Neural cell (in vitro differentiated cells): ENCODE results near the gene ZNF335. TPM values are rescaled to one million over a fixed set of nuclear protein-coding genes. Genes with fewer than 3 reads are reported as not detected.

ENCODE experiments used
- H2AFZ ChIP-seq: fragments of 200-600, 300-800 bp; sonication (generic), shearing (Covaris generic); 2 replicates; pipeline ENCODE4 v1.6.0; 2014; ENCODE audit warnings: low read depth, mild to moderate bottlenecking, antibody characterized with exemption, low read length, moderate library complexity
- H3F3A ChIP-seq: fragments of 200-600 bp; shearing (Covaris generic); 2 replicates; pipeline ENCODE4 v1.6.1; 2016; ENCODE audit warnings: mild to moderate bottlenecking, moderate library complexity, mixed read lengths, antibody characterized with exemption, low read length; ENCODE audit not compliant: insufficient read depth, poor library complexity, severe bottlenecking
- H3K27ac ChIP-seq: fragments of 200-600, 300-800 bp; sonication (generic), shearing (Covaris generic); 2 replicates; pipeline ENCODE4 v1.5.1; 2014; ENCODE audit warnings: mild to moderate bottlenecking, low read length, moderate library complexity
- H3K27me3 ChIP-seq: fragments of 300-800, 200-600 bp; sonication (generic), shearing (Covaris generic); 2 replicates; pipeline ENCODE4 v1.6.0; 2014; ENCODE audit warnings: mild to moderate bottlenecking, low read depth, low read length, moderate library complexity; ENCODE audit not compliant: insufficient read depth
- H3K36me3 ChIP-seq: fragments of 300-800, 200-600 bp; sonication (generic), shearing (Covaris generic); 2 replicates; pipeline ENCODE4 v1.5.1; 2014; ENCODE audit warnings: mild to moderate bottlenecking, antibody characterized with exemption, low read length, moderate library complexity; ENCODE audit not compliant: insufficient read depth
- H3K4me2 ChIP-seq: fragments of 300-800, 200-600 bp; sonication (generic), shearing (Covaris generic); 2 replicates; pipeline ENCODE4 v1.6.0; 2014; ENCODE audit warnings: mild to moderate bottlenecking, low read length
- H3K4me3 ChIP-seq: fragments of 300-800, 200-600 bp; sonication (generic), shearing (Covaris generic); 2 replicates; pipeline ENCODE4 v1.5.1; 2014; ENCODE audit warnings: mild to moderate bottlenecking, low read length, moderate library complexity
- H3K79me2 ChIP-seq: fragments of 200-600 bp; shearing (Covaris generic); replicated peaks from 2 replicates; pipeline ENCODE4 v1.6.0; 2014; ENCODE audit warnings: mild to moderate bottlenecking, low read length, moderate library complexity; ENCODE audit not compliant: insufficient read depth
- H3K9ac ChIP-seq: fragments of 300-800, 200-600 bp; sonication (generic), shearing (Covaris generic); 2 replicates; pipeline ENCODE4 v1.6.1; 2016; ENCODE audit warnings: mild to moderate bottlenecking, low read length, mixed read lengths
- H3K9me2 ChIP-seq: fragments of 200-600 bp; shearing (Covaris generic); 2 replicates; pipeline ENCODE4 v1.6.1; 2016; ENCODE audit warnings: mild to moderate bottlenecking, low read length, mixed read lengths; ENCODE audit not compliant: insufficient read depth
- H3K9me3 ChIP-seq: fragments of 200-600, 300-800 bp; sonication (generic), shearing (Covaris generic); 2 replicates; pipeline ENCODE4 v1.6.1; 2016; ENCODE audit warnings: mild to moderate bottlenecking, mixed run types, low read length, moderate library complexity, mixed read lengths
- H4K20me1 ChIP-seq: fragments of 200-600 bp; shearing (Covaris generic); 2 replicates; pipeline ENCODE4 v1.6.1; 2016; ENCODE audit warnings: mild to moderate bottlenecking, mixed run types; ENCODE audit not compliant: insufficient read depth
- EP300 ChIP-seq: fragments of 450-650 bp; conservative IDR thresholded peaks from 2 replicates; pipeline ENCODE4 v1.6.1; 2014; ENCODE audit warnings: antibody characterized with exemption, mild to moderate bottlenecking, moderate library complexity; ENCODE audit not compliant: poor library complexity, severe bottlenecking
- MXI1 ChIP-seq: fragments of 450-650 bp; conservative IDR thresholded peaks from 2 replicates; pipeline ENCODE4 v1.6.1; 2014; ENCODE audit warnings: antibody characterized with exemption, mild to moderate bottlenecking; ENCODE audit not compliant: poor library complexity, severe bottlenecking
- RAD21 ChIP-seq: fragments of 450-650 bp; conservative IDR thresholded peaks from 2 replicates; pipeline ENCODE4 v1.6.1; 2014; ENCODE audit warnings: antibody characterized with exemption, mild to moderate bottlenecking, moderate library complexity
- REST ChIP-seq: IDR thresholded peaks from 2 replicates; pipeline ENCODE4 v1.6.1; 2012; ENCODE audit warnings: borderline replicate concordance
- SMC3 ChIP-seq: fragments of 450-650 bp; conservative IDR thresholded peaks from 2 replicates; pipeline ENCODE4 v1.6.1; 2014; ENCODE audit warnings: antibody characterized with exemption, mild to moderate bottlenecking, moderate library complexity; ENCODE audit not compliant: poor library complexity
- polyA plus RNA-seq: library from polyadenylated mRNA; depleted of rRNA; stranded (reverse); fragments of >200 nt; gene quantifications from 2 replicates; pipeline ENCODE4 v1.2.3, GENCODE V29; 2014
- TF ChIP-seq, protein P1 (sequence below): fragments of 450-650 bp; IDR thresholded peaks from 2 replicates; pipeline ENCODE4 v1.5.1; 2014; ENCODE audit warnings: antibody characterized with exemption, mild to moderate bottlenecking, moderate library complexity; ENCODE audit not compliant: poor library complexity, severe bottlenecking

Gene ZNF335
- polyA plus RNA-seq, 1 donor from 2014 or later = 12.8 TPM

DNA sequence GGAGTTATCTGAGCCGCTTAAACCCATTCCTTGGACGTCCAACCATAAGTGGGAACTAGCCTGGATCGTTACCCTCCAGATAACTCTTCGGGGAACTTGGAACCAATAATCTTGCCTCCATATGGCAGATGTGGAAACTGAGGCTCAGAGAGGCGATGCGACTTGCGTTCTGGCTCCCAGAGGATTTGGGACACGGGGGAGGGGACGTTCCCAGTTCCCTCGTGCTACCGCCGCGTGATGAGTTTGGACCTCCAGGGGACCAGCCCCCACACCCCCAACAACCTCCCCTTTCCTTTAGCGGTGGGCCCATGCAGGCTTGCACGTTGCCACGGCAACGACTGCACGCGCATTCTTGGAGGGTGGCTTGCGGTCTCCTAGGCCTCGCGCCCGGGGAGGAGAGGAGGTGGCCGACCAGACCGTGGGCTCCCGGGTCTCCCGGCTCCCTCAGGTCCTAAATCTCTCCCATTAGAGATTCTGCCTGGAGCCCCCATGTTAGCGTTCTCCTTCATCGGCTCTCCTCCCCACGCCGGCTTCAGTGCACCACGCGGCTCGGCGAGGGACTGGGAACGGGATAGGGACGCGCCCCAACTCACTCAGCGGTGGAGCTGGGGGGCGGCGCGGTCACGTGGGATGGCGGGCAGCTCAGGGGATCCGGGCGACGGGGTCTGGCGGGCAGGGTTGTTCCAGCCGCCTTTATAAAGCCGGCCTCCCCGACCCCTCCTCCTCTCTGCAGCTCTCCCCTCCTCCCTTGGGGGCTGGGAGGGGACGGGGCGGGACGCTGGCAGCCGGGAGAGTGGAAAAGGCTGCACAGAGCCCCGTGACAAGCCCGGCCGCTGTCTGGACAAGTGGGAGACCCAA is 60.3 kb downstream of the ZNF335 start, which contains the start of gene PLTP:
Gene PLTP, minus strand, starts transcription at position 670 of the 858 bp plus-strand sequence. CDS start 703 bp downstream, outside the sequence.
- Histone ChIP-seq H2AFZ (peak within 1 kb of the TSS; percentile 27), H3K4me3 (peak within 1 kb of the TSS; percentile 64), H3K79me2 (no peaks in the 10 kb centered on the region), H3K9ac (peak within 1 kb of the TSS; percentile 50), H3K9me3 (no peaks in the 10 kb centered on the region), H4K20me1 (no peaks in the 10 kb centered on the region), H3F3A (no peaks in the 10 kb centered on the region), H3K27me3 (no peaks in the 10 kb centered on the region), H3K27ac (peak within 1 kb of the TSS; percentile 19), H3K4me2 (peak within 1 kb of the TSS; percentile 51), H3K9me2 (no peaks in the 10 kb centered on the region), H3K36me3 (no peaks in the 10 kb centered on the region)
- TF ChIP-seq REST (no peak), MXI1 (peak; percentile 73)

GRCh38 chr20:45910670-45911485 is 61.1 kb downstream of the ZNF335 start:
- Histone ChIP-seq H4K20me1 (no peaks in the 10 kb centered on the region), H3K36me3 (no peaks in the 10 kb centered on the region), H3K9ac (peak overlapping the region; percentile 31), H3K27ac (peak overlapping the region; percentile 19), H3K9me3 (no peaks in the 10 kb centered on the region), H3F3A (no peaks in the 10 kb centered on the region), H3K9me2 (no peaks in the 10 kb centered on the region), H3K4me2 (peak overlapping the region; percentile 51), H3K79me2 (no peaks in the 10 kb centered on the region), H3K4me3 (peak overlapping the region; percentile 64), H3K27me3 (no peaks in the 10 kb centered on the region), H2AFZ (peak overlapping the region; percentile 27)
- TF ChIP-seq EP300 (no peak), MXI1 (peak; percentile 11), RAD21 (no peak), SMC3 (no peak), REST (no peak)
- TF ChIP-seq, protein P1, sequence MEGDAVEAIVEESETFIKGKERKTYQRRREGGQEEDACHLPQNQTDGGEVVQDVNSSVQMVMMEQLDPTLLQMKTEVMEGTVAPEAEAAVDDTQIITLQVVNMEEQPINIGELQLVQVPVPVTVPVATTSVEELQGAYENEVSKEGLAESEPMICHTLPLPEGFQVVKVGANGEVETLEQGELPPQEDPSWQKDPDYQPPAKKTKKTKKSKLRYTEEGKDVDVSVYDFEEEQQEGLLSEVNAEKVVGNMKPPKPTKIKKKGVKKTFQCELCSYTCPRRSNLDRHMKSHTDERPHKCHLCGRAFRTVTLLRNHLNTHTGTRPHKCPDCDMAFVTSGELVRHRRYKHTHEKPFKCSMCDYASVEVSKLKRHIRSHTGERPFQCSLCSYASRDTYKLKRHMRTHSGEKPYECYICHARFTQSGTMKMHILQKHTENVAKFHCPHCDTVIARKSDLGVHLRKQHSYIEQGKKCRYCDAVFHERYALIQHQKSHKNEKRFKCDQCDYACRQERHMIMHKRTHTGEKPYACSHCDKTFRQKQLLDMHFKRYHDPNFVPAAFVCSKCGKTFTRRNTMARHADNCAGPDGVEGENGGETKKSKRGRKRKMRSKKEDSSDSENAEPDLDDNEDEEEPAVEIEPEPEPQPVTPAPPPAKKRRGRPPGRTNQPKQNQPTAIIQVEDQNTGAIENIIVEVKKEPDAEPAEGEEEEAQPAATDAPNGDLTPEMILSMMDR = no peak
